PC-9 (cell line): Measurements from ENCODE around the gene CTXND1.

ENCODE experiments used
- EZH2 ChIP-seq: fragments of 200-600 bp; sonication (generic); IDR thresholded peaks from 2 replicates; pipeline ENCODE4 v1.8.0; 2017; ENCODE audit warnings: antibody characterized with exemption, low read depth
- TF ChIP-seq, protein P1 (sequence below): fragments of 200-600 bp; sonication (generic); conservative IDR thresholded peaks from 2 replicates; pipeline ENCODE4 v1.6.1; 2017; ENCODE audit warnings: mixed run types, antibody characterized with exemption, mild to moderate bottlenecking, moderate library complexity

DNA sequence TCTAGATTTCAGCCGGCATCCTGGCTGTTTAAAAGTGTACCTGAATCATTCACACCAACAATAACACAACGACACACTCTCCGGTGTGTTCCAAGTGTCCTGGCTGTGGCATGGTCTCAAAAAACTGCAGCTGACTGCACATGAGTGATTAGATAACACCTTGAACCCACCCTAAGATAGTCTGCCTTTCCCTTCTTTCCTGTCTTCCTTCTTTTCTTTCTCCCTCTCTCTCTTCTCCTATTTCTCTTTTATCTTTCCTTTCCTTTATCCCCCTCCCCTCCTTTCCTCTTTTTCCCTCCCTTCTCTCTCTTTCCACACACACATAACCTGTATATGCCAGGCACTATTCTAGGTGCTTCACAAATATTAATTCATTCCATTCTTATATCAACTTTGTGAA is 100.4 kb downstream of the CTXND1 start:
- TF ChIP-seq, protein P1, sequence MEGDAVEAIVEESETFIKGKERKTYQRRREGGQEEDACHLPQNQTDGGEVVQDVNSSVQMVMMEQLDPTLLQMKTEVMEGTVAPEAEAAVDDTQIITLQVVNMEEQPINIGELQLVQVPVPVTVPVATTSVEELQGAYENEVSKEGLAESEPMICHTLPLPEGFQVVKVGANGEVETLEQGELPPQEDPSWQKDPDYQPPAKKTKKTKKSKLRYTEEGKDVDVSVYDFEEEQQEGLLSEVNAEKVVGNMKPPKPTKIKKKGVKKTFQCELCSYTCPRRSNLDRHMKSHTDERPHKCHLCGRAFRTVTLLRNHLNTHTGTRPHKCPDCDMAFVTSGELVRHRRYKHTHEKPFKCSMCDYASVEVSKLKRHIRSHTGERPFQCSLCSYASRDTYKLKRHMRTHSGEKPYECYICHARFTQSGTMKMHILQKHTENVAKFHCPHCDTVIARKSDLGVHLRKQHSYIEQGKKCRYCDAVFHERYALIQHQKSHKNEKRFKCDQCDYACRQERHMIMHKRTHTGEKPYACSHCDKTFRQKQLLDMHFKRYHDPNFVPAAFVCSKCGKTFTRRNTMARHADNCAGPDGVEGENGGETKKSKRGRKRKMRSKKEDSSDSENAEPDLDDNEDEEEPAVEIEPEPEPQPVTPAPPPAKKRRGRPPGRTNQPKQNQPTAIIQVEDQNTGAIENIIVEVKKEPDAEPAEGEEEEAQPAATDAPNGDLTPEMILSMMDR = no peak
- no peak for TF ChIP-seq EZH2
